H1 (cell line): ENCODE data around the gene ZNF408. TPM values are rescaled to one million over a fixed set of nuclear protein-coding genes. Genes with fewer than 3 reads are reported as not detected.

Source experiments
- CTCF ChIA-PET: fragments of 300-600 bp; sonication (Branson Sonifier 250); formaldehyde crosslinking; loops from one replicate; lab custom pipeline; 2021; ENCODE audit not compliant: partially characterized antibody; lab: Charles Lee
- POLR2A ChIA-PET: fragments of 300-600 bp; sonication (Branson Sonifier 250); formaldehyde crosslinking; loops from one replicate; lab custom pipeline; 2021; ENCODE audit warnings: inconsistent platforms; ENCODE audit not compliant: partially characterized antibody; lab: Charles Lee
- DNase-seq, 2 experiments: peaks; one replicate each; pipeline versions ENCODE4 v3.0.0 to v3.0.0-alpha.2; 2010 to 2022; ENCODE audit warnings: low spot score in 2 of 2, low read depth in 1 of 2, mixed read lengths in 1 of 2
- FAIRE-seq: peaks from 2 replicates; lab custom pipeline; 2011; peaks lifted over from hg19 to GRCh38; lab: Jason Lieb, UNC
- H2AFZ ChIP-seq: 2 replicates; pipeline ENCODE4 v1.8.1; 2012; ENCODE audit warnings: low read length, inconsistent platforms
- H2AK5ac ChIP-seq: 2 replicates; pipeline ENCODE4 v1.6.1; 2013; ENCODE audit warnings: low read depth, low read length
- H2BK120ac ChIP-seq: replicated peaks from 2 replicates; pipeline ENCODE3; 2013; ENCODE audit warnings: low read depth, low read length, inconsistent platforms
- H2BK12ac ChIP-seq: 2 replicates; pipeline ENCODE4 v1.6.1; 2013; ENCODE audit warnings: low read depth, low read length
- H2BK15ac ChIP-seq: 2 replicates; pipeline ENCODE4 v1.6.1; 2013; ENCODE audit warnings: low read length
- H2BK20ac ChIP-seq: 2 replicates; pipeline ENCODE4 v1.6.1; 2013; ENCODE audit warnings: low read length
- H2BK5ac ChIP-seq: 2 replicates; pipeline ENCODE4 v1.6.1; 2013; ENCODE audit warnings: low read depth, low read length
- H3K14ac ChIP-seq: 2 replicates; pipeline ENCODE4 v1.6.1; 2013; ENCODE audit warnings: inconsistent platforms; ENCODE audit not compliant: insufficient read length
- H3K18ac ChIP-seq: 2 replicates; pipeline ENCODE4 v1.6.1; 2013; ENCODE audit warnings: low read length; ENCODE audit errors: extremely low read depth
- H3K23ac ChIP-seq: 2 replicates; pipeline ENCODE4 v1.6.1; 2013; ENCODE audit warnings: inconsistent platforms; ENCODE audit not compliant: insufficient read length
- H3K23me2 ChIP-seq: 2 replicates; pipeline ENCODE4 v1.6.1; 2013; ENCODE audit warnings: low read depth, low read length
- H3K27ac ChIP-seq: 2 replicates; pipeline ENCODE4 v1.6.1; 2011; ENCODE audit warnings: low read depth, low read length, inconsistent platforms
- H3K27me3 ChIP-seq, 4 experiments: replicated peaks in 1 of 4; 1 replicate in 1 of 4; 2 replicates in 3 of 4; pipeline versions ENCODE4 v1.6.1 to v1.8.1; 2011 to 2013; ENCODE audit warnings: low read length in 3 of 4, mild to moderate bottlenecking in 3 of 4, inconsistent platforms in 2 of 4, mixed read lengths in 2 of 4, moderate library complexity in 1 of 4; ENCODE audit not compliant: control insufficient read depth in 3 of 4, insufficient read depth in 3 of 4; ENCODE audit errors: extremely low read depth in 1 of 4
- H3K36me3 ChIP-seq, 4 experiments: 2 replicates each; pipeline versions ENCODE4 v1.6.1 to v1.8.1; 2011 to 2013; ENCODE audit warnings: mild to moderate bottlenecking in 4 of 4, low read length in 3 of 4, moderate library complexity in 2 of 4, control low read depth in 1 of 4, inconsistent platforms in 1 of 4; ENCODE audit not compliant: insufficient read depth in 4 of 4, control insufficient read depth in 2 of 4
- H3K4ac ChIP-seq: replicated peaks from 2 replicates; pipeline ENCODE3; 2013; ENCODE audit warnings: low read length, low read depth, mixed read lengths, inconsistent platforms; ENCODE audit not compliant: insufficient read length
- H3K4me1 ChIP-seq, 4 experiments: replicated peaks in 1 of 4; 1 replicate in 1 of 4; 2 replicates in 3 of 4; pipeline versions ENCODE4 v1.6.1 to v1.8.1; 2011 to 2013; ENCODE audit warnings: low read length in 3 of 4, inconsistent platforms in 2 of 4, mixed read lengths in 1 of 4; ENCODE audit not compliant: insufficient read depth in 4 of 4, control insufficient read depth in 3 of 4
- H3K4me2 ChIP-seq, 2 experiments: 2 replicates each; pipeline versions ENCODE4 v1.6.1 to v1.8.1; 2011 to 2013; ENCODE audit warnings: low read depth in 2 of 2, low read length in 2 of 2, control low read depth in 1 of 2, inconsistent platforms in 1 of 2, mild to moderate bottlenecking in 1 of 2; ENCODE audit not compliant: insufficient read depth in 1 of 2
- H3K4me3 ChIP-seq, 4 experiments: fragments of 200-600, 300-600 bp in 1 of 4; sonication (generic), shearing (Covaris generic), sonication (Bioruptor Twin) in 1 of 4; 2 replicates each; pipeline versions ENCODE4 v1.5.1 to v1.8.1; 2011 to 2016; ENCODE audit warnings: low read length in 4 of 4, low read depth in 3 of 4, control low read depth in 2 of 4, inconsistent platforms in 2 of 4, mild to moderate bottlenecking in 2 of 4, mixed read lengths in 1 of 4, moderate library complexity in 1 of 4; ENCODE audit not compliant: insufficient read depth in 2 of 4; ENCODE audit errors: extremely low read depth in 1 of 4
- H3K56ac ChIP-seq: replicated peaks from 2 replicates; pipeline ENCODE3; 2013; ENCODE audit warnings: low read depth, mild to moderate bottlenecking, mixed read lengths, low read length, inconsistent platforms; ENCODE audit not compliant: insufficient read length
- H3K79me1 ChIP-seq: 2 replicates; pipeline ENCODE4 v1.6.1; 2013; ENCODE audit warnings: low read depth, low read length, control low read depth
- H3K79me2 ChIP-seq, 2 experiments: 2 replicates each; pipeline versions ENCODE4 v1.6.1 to v1.8.1; 2012 to 2013; ENCODE audit warnings: low read length in 2 of 2, mild to moderate bottlenecking in 2 of 2, inconsistent platforms in 1 of 2; ENCODE audit not compliant: insufficient read depth in 2 of 2, control insufficient read depth in 1 of 2
- H3K9ac ChIP-seq, 4 experiments: replicated peaks in 1 of 4; 1 replicate in 1 of 4; 2 replicates in 3 of 4; pipeline versions ENCODE4 v1.6.1 to v1.8.1; 2011 to 2013; ENCODE audit warnings: low read depth in 3 of 4, low read length in 3 of 4, control low read depth in 2 of 4, mild to moderate bottlenecking in 2 of 4, moderate library complexity in 2 of 4, inconsistent platforms in 1 of 4; ENCODE audit errors: extremely low read depth in 1 of 4
- H3K9me3 ChIP-seq, 2 experiments: 2 replicates each; pipeline versions ENCODE4 v1.6.1 to v1.8.1; 2012 to 2013; ENCODE audit warnings: mild to moderate bottlenecking in 2 of 2, moderate library complexity in 2 of 2, control low read depth in 1 of 2, inconsistent platforms in 1 of 2, low read depth in 1 of 2, low read length in 1 of 2, mixed read lengths in 1 of 2; ENCODE audit not compliant: insufficient read depth in 2 of 2
- H4K20me1 ChIP-seq, 2 experiments: replicated peaks in 1 of 2; 2 replicates each; pipeline versions ENCODE3 to v1.8.1; 2011 to 2013; ENCODE audit warnings: inconsistent platforms in 2 of 2, low read length in 2 of 2, mild to moderate bottlenecking in 1 of 2; ENCODE audit not compliant: insufficient read depth in 2 of 2, control insufficient read depth in 1 of 2
- H4K5ac ChIP-seq: 2 replicates; pipeline ENCODE4 v1.6.1; 2013; ENCODE audit warnings: low read length, low read depth, mixed read lengths, inconsistent platforms; ENCODE audit not compliant: insufficient read length
- H4K8ac ChIP-seq: 2 replicates; pipeline ENCODE4 v1.8.0; 2013; ENCODE audit warnings: mild to moderate bottlenecking, moderate library complexity, low read length, inconsistent platforms; ENCODE audit not compliant: insufficient read depth; ENCODE audit errors: extremely low read depth
- H4K91ac ChIP-seq: replicated peaks from 2 replicates; pipeline ENCODE3; 2013; ENCODE audit warnings: low read length, mixed read lengths, inconsistent platforms; ENCODE audit not compliant: insufficient read length
- ASH2L ChIP-seq: fragments of 200-600, 300-600 bp; sonication (generic); IDR thresholded peaks from one replicate; pipeline ENCODE4 v1.7.1; 2017; ENCODE audit warnings: low read length
- POU5F1 ChIP-seq: IDR thresholded peaks from 2 replicates; pipeline ENCODE4 v1.6.1; 2011; ENCODE audit warnings: low read depth, mild to moderate bottlenecking, low read length, moderate library complexity
- SP2 ChIP-seq: IDR thresholded peaks from 2 replicates; pipeline ENCODE4 v1.6.1; 2012; ENCODE audit warnings: mild to moderate bottlenecking, low read length, inconsistent platforms
- TBP ChIP-seq: IDR thresholded peaks from 2 replicates; pipeline ENCODE4 v1.6.1; 2011; ENCODE audit warnings: low read depth, low read length, improper control_type of control experiment
- WGBS, 2 experiments: shearing (Covaris generic) in 1 of 2; methylation state at CpG; one replicate each; pipeline versions ENCODE4 v1.1.6 to v1.1.7; 2013 to 2015; ENCODE audit warnings: low lambda C conversion rate in 2 of 2, mixed read lengths in 2 of 2, inconsistent platforms in 1 of 2, low coverage in 1 of 2, missing lambda C conversion rate in 1 of 2; ENCODE audit not compliant: insufficient replicate concordance in 2 of 2, insufficient coverage in 1 of 2, insufficient read length in 1 of 2; ENCODE audit errors: extremely low coverage in 1 of 2, missing lambda C conversion rate in 1 of 2; 5-methylcytosine and 5-hydroxymethylcytosine counted together
- polyA plus RNA-seq, 7 experiments: library from polyadenylated mRNA; depleted of rRNA in 3 of 7; stranded (reverse) in 5 of 7; unstranded in 2 of 7; fragments of >200 nt in 5 of 7; fragments of 200-250 nt in 2 of 7; gene quantifications; 1 replicate in 5 of 7; 2 replicates in 1 of 7; 4 replicates in 1 of 7; pipeline versions ENCODE4 v1.2.1 to v1.2.3, GENCODE V29; 2011 to 2013; ENCODE audit warnings: missing spikeins in 2 of 7, mixed read lengths in 2 of 7
- total RNA-seq: library from RNA; stranded (reverse); fragmentation: NEBNext Ultra II Directional; extraction: Animal tissue kit (Norgen Biotek cat#: 25700); gene quantifications from 2 replicates; pipeline ENCODE4 v1.2.1, GENCODE V29; 2021
- TF ChIP-seq, protein P1 (sequence below), 3 experiments: IDR thresholded peaks; 1 replicate in 2 of 3; 2 replicates in 1 of 3; pipeline versions ENCODE4 v1.5.1 to v1.6.1; 2011; ENCODE audit warnings: low read length in 3 of 3, mild to moderate bottlenecking in 3 of 3, inconsistent platforms in 2 of 3, low read depth in 1 of 3, moderate library complexity in 1 of 3; ENCODE audit not compliant: insufficient read depth in 1 of 3; ENCODE audit errors: control extremely low read depth in 1 of 3

The ZNF408 gene
- total and polyA plus RNA-seq, 2 of the 8 experiments (the other 6 are each of a cell fraction or from before 2014, with no cell fraction given), result 10.7 to 11.0 TPM

DNA sequence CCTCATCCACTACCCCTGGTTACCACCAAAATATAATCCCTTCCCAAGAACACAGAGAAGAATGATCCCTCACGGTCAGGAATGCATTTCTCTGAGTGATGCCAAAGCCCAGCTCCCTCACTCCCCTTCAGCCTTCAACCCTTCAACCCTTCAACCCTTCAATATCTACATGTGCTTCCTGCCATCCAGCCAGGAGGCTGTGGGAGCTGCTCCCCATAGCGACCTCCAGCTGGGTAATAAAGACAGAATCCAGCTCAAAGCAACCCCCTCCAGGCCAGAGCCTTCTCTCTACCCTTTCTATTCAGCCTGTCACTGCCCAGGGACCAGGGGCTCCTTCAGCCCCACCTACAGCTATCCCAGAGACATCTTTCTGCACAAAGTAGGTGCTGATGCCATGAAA, 3.1 kb upstream of the ZNF408 start:
- no peak overlapping the region for H3K18ac ChIP-seq
- no peak overlapping the region for H2BK20ac ChIP-seq
- no peak overlapping the region; a peak in 1 of 7 replicates for H3K9ac ChIP-seq
- H3K4me1 ChIP-seq, result no peaks in the 10 kb centered on the region; a peak in 4 of 7 replicates
- no peak overlapping the region for H2BK12ac ChIP-seq
- H3K79me2 ChIP-seq, result peaks cover 3 to 16% of the 10 kb centered on the region in 2 experiments; a peak in 2 of 4 replicates
- ChIA-PET CTCF (interaction anchor here (1.2 to 2.3 kb wide), 3 partner anchors 9 to 23 kb away, joined by 4 to 5 read pairs (median 5); no protein-coding TSS in a partner anchor), POLR2A (interaction anchor here (1.3 to 3.1 kb wide), 3 partner anchors 19 to 27 kb away, joined by 4 to 21 read pairs (median 5); no protein-coding TSS in a partner anchor)
- peaks cover 4 to 16% (median 9%) of the 10 kb centered on the region in 4 experiments; a peak in 6 of 8 replicates for H3K36me3 ChIP-seq
- no peak overlapping the region for H2BK120ac ChIP-seq
- H3K4me3 ChIP-seq, result no peak overlapping the region
- H2BK15ac ChIP-seq, result no peak overlapping the region
- no peak overlapping the region for H4K8ac ChIP-seq
- H3K4me2 ChIP-seq, result no peak overlapping the region
- no peak overlapping the region for H4K91ac ChIP-seq
- no peak overlapping the region for H3K56ac ChIP-seq
- H4K20me1 ChIP-seq, result peaks cover 0 to 2% of the 10 kb centered on the region in 2 experiments
- no peak overlapping the region for H2AFZ ChIP-seq
- no peak overlapping the region for H3K23ac ChIP-seq
- no peak for DNase-seq
- no peak overlapping the region for H3K4ac ChIP-seq
- H3K27me3 ChIP-seq, result no peaks in the 10 kb centered on the region
- H3K9me3 ChIP-seq, result no peaks in the 10 kb centered on the region
- peaks cover 9% of the 10 kb centered on the region; the same call in 1 of the 2 replicates for H3K23me2 ChIP-seq
- no peaks in the 10 kb centered on the region for H3K79me1 ChIP-seq
- FAIRE-seq, result no peak
- 71% methylated on average over 2 of the region's 2 CpGs; no CpG with 5 or more reads in 1 of the 2 experiments for WGBS, 2 experiments
- H3K27ac ChIP-seq, result no peak overlapping the region
- H4K5ac ChIP-seq, result no peak overlapping the region
- H2AK5ac ChIP-seq, result no peak overlapping the region
- H3K14ac ChIP-seq, result no peak overlapping the region
- H2BK5ac ChIP-seq, result no peak overlapping the region
- TF ChIP-seq, protein P1, sequence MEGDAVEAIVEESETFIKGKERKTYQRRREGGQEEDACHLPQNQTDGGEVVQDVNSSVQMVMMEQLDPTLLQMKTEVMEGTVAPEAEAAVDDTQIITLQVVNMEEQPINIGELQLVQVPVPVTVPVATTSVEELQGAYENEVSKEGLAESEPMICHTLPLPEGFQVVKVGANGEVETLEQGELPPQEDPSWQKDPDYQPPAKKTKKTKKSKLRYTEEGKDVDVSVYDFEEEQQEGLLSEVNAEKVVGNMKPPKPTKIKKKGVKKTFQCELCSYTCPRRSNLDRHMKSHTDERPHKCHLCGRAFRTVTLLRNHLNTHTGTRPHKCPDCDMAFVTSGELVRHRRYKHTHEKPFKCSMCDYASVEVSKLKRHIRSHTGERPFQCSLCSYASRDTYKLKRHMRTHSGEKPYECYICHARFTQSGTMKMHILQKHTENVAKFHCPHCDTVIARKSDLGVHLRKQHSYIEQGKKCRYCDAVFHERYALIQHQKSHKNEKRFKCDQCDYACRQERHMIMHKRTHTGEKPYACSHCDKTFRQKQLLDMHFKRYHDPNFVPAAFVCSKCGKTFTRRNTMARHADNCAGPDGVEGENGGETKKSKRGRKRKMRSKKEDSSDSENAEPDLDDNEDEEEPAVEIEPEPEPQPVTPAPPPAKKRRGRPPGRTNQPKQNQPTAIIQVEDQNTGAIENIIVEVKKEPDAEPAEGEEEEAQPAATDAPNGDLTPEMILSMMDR (IDR thresholded peaks at IDR 0.05; ENCODE audit: control extremely low read depth in 1 of 3, insufficient read depth in 1 of 3, low read depth in 1 of 3, low read length in 3 of 3), result no peak
- TF ChIP-seq TBP (no peak), ASH2L (no peak), SP2 (no peak), POU5F1 (no peak)
